ENCODE measurements around the gene ATP11B. TPM values are rescaled to one million over a fixed set of nuclear protein-coding genes. Genes with fewer than 3 reads are reported as not detected.

The ATP11B gene
- total RNA-seq, 1 donor from 2014 or later = 42.8 TPM

DNA sequence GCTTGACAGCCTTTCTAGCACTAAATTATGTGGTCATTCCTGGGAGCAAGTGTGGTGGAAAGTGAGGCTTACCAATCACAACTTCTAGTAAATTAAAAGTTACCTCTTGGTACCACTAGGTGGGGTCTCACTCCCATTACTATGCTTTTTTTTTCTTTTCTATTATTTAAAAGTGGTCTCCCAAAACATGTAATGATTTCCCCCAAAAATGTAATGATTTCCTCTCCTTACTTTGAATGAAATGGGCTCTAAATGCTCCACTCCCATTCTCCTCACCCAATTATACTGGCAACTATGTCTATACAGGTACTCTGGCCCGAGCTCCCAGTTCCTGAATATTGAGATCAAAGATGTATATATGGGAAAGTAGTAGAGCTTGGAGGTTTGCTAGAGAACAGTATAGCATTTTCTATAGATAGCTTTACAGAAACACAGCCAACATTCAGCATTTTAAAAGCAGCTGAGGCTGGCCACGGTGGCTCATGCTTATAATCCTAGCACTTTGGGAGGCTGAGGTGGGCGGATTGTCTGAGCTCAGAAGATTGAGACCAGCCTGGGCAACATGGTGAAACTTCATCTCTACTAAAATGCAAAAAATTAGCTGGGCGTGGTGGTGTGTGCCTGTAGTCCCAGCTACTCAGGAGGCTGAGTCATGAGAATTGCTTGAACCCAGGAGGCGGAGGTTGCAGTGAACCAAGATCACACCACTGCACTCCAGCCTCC lies 116.2 kb downstream of the ATP11B start:
- FAIRE-seq (no peak), DNase-seq (ENCODE audit: low read depth) (peak; percentile 16)
- Mint-ChIP-seq H3K27ac (ENCODE audit: unreplicated experiment) (peak overlapping the region; percentile 67), H3K4me1 (ENCODE audit: low read depth, unreplicated experiment) (peaks cover 10% of the 10 kb centered on the region), H3K9me3 (ENCODE audit: unreplicated experiment) (no peaks in the 10 kb centered on the region), H3K36me3 (ENCODE audit: low read depth, unreplicated experiment) (peaks cover 1% of the 10 kb centered on the region), H3K4me3 (ENCODE audit: unreplicated experiment) (no peak overlapping the region), H3K27me3 (ENCODE audit: low read depth, unreplicated experiment) (no peaks in the 10 kb centered on the region)
- H3K9ac ChIP-seq (ENCODE audit: low read length) = no peak overlapping the region
- H3K4me1 ChIP-seq (ENCODE audit: insufficient read depth, low read length) = no peaks in the 10 kb centered on the region
- H2AFZ ChIP-seq (ENCODE audit: low read depth, low read length) = no peak overlapping the region
- TF ChIP-seq EZH2 (IDR thresholded peaks at IDR 0.05; ENCODE audit: insufficient read depth, low read length) = no peak
- TF ChIP-seq, protein P1, sequence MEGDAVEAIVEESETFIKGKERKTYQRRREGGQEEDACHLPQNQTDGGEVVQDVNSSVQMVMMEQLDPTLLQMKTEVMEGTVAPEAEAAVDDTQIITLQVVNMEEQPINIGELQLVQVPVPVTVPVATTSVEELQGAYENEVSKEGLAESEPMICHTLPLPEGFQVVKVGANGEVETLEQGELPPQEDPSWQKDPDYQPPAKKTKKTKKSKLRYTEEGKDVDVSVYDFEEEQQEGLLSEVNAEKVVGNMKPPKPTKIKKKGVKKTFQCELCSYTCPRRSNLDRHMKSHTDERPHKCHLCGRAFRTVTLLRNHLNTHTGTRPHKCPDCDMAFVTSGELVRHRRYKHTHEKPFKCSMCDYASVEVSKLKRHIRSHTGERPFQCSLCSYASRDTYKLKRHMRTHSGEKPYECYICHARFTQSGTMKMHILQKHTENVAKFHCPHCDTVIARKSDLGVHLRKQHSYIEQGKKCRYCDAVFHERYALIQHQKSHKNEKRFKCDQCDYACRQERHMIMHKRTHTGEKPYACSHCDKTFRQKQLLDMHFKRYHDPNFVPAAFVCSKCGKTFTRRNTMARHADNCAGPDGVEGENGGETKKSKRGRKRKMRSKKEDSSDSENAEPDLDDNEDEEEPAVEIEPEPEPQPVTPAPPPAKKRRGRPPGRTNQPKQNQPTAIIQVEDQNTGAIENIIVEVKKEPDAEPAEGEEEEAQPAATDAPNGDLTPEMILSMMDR (IDR thresholded peaks at IDR 0.05; ENCODE audit: insufficient read depth, low read depth, low read length) = peak; percentile 52
- H3K27me3 ChIP-seq (ENCODE audit: insufficient read depth, low read length) = no peaks in the 10 kb centered on the region
- no peak overlapping the region for H3K27ac ChIP-seq (ENCODE audit: low read depth, low read length)
- no peak overlapping the region for H3K4me2 ChIP-seq (ENCODE audit: low read length)
- H3K79me2 ChIP-seq (ENCODE audit: insufficient read depth, low read length) = no peaks in the 10 kb centered on the region
- no peaks in the 10 kb centered on the region for H3K9me3 ChIP-seq (ENCODE audit: insufficient read depth, low read depth, low read length)
- no peaks in the 10 kb centered on the region for H3K36me3 ChIP-seq (ENCODE audit: insufficient read depth, low read length)
- H3K4me3 ChIP-seq (ENCODE audit: insufficient read depth, low read depth, low read length) = no peak overlapping the region
- no peaks in the 10 kb centered on the region for H4K20me1 ChIP-seq (ENCODE audit: insufficient read depth, low read length)

DNA sequence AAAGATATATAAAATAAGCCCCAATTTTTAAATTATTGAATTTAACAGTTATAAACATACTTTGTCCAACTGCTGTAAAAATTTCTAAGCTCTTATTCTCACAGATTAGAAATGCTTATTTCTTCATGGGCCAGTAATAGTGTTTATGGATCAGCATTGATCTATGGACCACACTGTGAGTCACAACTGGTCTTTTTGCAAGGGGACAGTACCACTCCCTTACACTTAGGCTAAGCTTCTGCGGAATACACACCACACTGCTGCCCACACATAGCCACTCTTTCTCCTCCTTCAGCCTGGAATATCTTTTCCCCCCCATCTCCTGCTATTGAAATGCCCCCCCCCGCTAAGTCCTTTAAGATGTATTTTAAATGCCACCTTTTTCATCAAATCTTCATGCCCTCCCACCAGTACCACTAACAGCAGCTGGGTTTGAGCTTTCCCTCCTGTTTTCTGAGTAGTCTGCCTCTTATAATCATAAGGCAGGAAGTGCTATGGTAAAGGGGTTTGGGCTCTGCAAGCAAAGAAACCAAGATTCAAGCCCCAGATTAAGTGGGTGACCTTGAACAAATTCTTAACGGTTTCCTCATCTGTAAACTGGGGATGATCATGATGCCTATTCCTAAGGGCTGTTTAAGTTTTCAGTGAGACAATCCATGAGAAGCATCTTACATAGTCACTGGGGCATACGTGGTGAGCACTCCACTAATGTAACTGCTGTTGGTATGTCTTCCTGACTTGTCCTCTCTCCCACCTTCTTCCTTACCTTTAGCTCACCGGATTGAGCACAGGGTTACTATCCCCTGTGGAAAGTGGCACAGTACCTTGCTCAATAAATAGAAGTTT lies 117.9 kb downstream of the ATP11B start:
- FAIRE-seq = no peak

More for the DNA sequence above, 117.9 kb downstream of the ATP11B start:
- H3K4me1 Mint-ChIP-seq (ENCODE audit: low read depth, unreplicated experiment) = peaks cover 10% of the 10 kb centered on the region
- no peaks in the 10 kb centered on the region for H3K27me3 Mint-ChIP-seq (ENCODE audit: low read depth, unreplicated experiment)
- H3K4me1 ChIP-seq (ENCODE audit: insufficient read depth, low read length) = no peaks in the 10 kb centered on the region
- H3K4me3 ChIP-seq (ENCODE audit: insufficient read depth, low read depth, low read length) = no peak overlapping the region
- no peaks in the 10 kb centered on the region for H3K79me2 ChIP-seq (ENCODE audit: insufficient read depth, low read length)
- H4K20me1 ChIP-seq (ENCODE audit: insufficient read depth, low read length) = no peaks in the 10 kb centered on the region
- H3K9ac ChIP-seq (ENCODE audit: low read length) = no peak overlapping the region
- no peak overlapping the region for H3K4me2 ChIP-seq (ENCODE audit: low read length)
- H3K36me3 Mint-ChIP-seq (ENCODE audit: low read depth, unreplicated experiment) = peaks cover 1% of the 10 kb centered on the region
- no peak overlapping the region for H3K27ac Mint-ChIP-seq (ENCODE audit: unreplicated experiment)
- no peak overlapping the region for H3K27ac ChIP-seq (ENCODE audit: low read depth, low read length)
- no peak overlapping the region for H2AFZ ChIP-seq (ENCODE audit: low read depth, low read length)
- no peaks in the 10 kb centered on the region for H3K36me3 ChIP-seq (ENCODE audit: insufficient read depth, low read length)
- no peak overlapping the region for H3K4me3 Mint-ChIP-seq (ENCODE audit: unreplicated experiment)
- H3K9me3 Mint-ChIP-seq (ENCODE audit: unreplicated experiment) = no peaks in the 10 kb centered on the region
- no peak for DNase-seq (ENCODE audit: low read depth)
- TF ChIP-seq EZH2 (IDR thresholded peaks at IDR 0.05; ENCODE audit: insufficient read depth, low read length) = no peak
- TF ChIP-seq, protein P1 (IDR thresholded peaks at IDR 0.05; ENCODE audit: insufficient read depth, low read depth, low read length) = no peak
- H3K27me3 ChIP-seq (ENCODE audit: insufficient read depth, low read length) = no peaks in the 10 kb centered on the region
- no peaks in the 10 kb centered on the region for H3K9me3 ChIP-seq (ENCODE audit: insufficient read depth, low read depth, low read length)
